HepG2 (cell line): Measurements from ENCODE around the gene MAP3K8. TPM values are rescaled to one million over a fixed set of nuclear protein-coding genes. Genes with fewer than 3 reads are reported as not detected.

Experiments
- CBX5 ChIP-seq: sonication (generic); formaldehyde crosslinking; IDR thresholded peaks from 2 replicates; pipeline ENCODE4 v1.4.0; 2020; ENCODE audit warnings: missing genetic modification reagents, borderline replicate concordance
- CERS6 ChIP-seq: sonication (generic); formaldehyde crosslinking; IDR thresholded peaks from 2 replicates; pipeline ENCODE4 v1.5.0; 2020; ENCODE audit warnings: missing genetic modification reagents
- HOXA3 ChIP-seq: sonication (generic); formaldehyde crosslinking; IDR thresholded peaks from 2 replicates; pipeline ENCODE4 v1.5.0; 2020; ENCODE audit warnings: missing genetic modification reagents
- KAT7 ChIP-seq: IDR thresholded peaks from 2 replicates; pipeline ENCODE4 v1.6.1; 2018; ENCODE audit warnings: borderline replicate concordance, missing compliant biosample characterization
- KIAA2018 ChIP-seq: sonication (generic); formaldehyde crosslinking; IDR thresholded peaks from 2 replicates; pipeline ENCODE4 v1.5.0; 2020; ENCODE audit warnings: mild to moderate bottlenecking, missing genetic modification reagents, borderline replicate concordance
- MAFG ChIP-seq: sonication (generic); formaldehyde crosslinking; IDR thresholded peaks from 2 replicates; pipeline ENCODE4 v1.5.1; 2020; ENCODE audit warnings: mild to moderate bottlenecking, missing genetic modification reagents
- MAFK ChIP-seq, 2 experiments: IDR thresholded peaks in 1 of 2; conservative IDR thresholded peaks in 1 of 2; 2 replicates each; pipeline ENCODE4 v1.6.1; 2011; ENCODE audit warnings: improper control_type of control experiment in 2 of 2, low read length in 2 of 2
- NFE2 ChIP-seq: sonication (generic); formaldehyde crosslinking; IDR thresholded peaks from 2 replicates; pipeline ENCODE4 v1.4.0; 2020; ENCODE audit warnings: missing genetic modification reagents
- SAP130 ChIP-seq: IDR thresholded peaks from 2 replicates; pipeline ENCODE4 v1.6.1; 2016; ENCODE audit warnings: low read depth
- ZFX ChIP-seq: sonication (generic); formaldehyde crosslinking; IDR thresholded peaks from 2 replicates; pipeline ENCODE4 v1.4.0; 2020; ENCODE audit warnings: mild to moderate bottlenecking, low read depth, missing genetic modification reagents, moderate library complexity
- ZNF10 ChIP-seq: sonication (generic); formaldehyde crosslinking; IDR thresholded peaks from 2 replicates; pipeline ENCODE4 v1.4.0; 2020; ENCODE audit warnings: mild to moderate bottlenecking, low read depth, missing genetic modification reagents, borderline replicate concordance
- ZNF383 ChIP-seq: sonication (generic); formaldehyde crosslinking; IDR thresholded peaks from 2 replicates; pipeline ENCODE4 v1.4.0; 2020; ENCODE audit warnings: missing genetic modification reagents, mild to moderate bottlenecking, borderline replicate concordance
- ZNF615 ChIP-seq: sonication (generic); formaldehyde crosslinking; IDR thresholded peaks from 2 replicates; pipeline ENCODE4 v1.5.0; 2020; ENCODE audit warnings: mild to moderate bottlenecking, missing genetic modification reagents, borderline replicate concordance
- ZNF629 ChIP-seq: sonication (generic); formaldehyde crosslinking; conservative IDR thresholded peaks from 2 replicates; pipeline ENCODE4 v1.5.0; 2020; ENCODE audit warnings: missing genetic modification reagents
- ZNF784 ChIP-seq: sonication (generic); formaldehyde crosslinking; IDR thresholded peaks from 2 replicates; pipeline ENCODE4 v1.5.1; 2020; ENCODE audit warnings: missing genetic modification reagents, mild to moderate bottlenecking, borderline replicate concordance
- ZNF891 ChIP-seq: sonication (generic); formaldehyde crosslinking; IDR thresholded peaks from 2 replicates; pipeline ENCODE4 v1.5.0; 2020; ENCODE audit warnings: mild to moderate bottlenecking, missing genetic modification reagents
- polyA plus RNA-seq, 8 experiments: library from polyadenylated mRNA; depleted of rRNA in 3 of 8; stranded (reverse) in 7 of 8; unstranded in 1 of 8; fragments of >200 nt; fragmentation: Illumina TruSeq in 4 of 8; extraction: Trizol in 4 of 8; gene quantifications; 2 replicates each; pipeline versions ENCODE4 v1.2.1 to v1.2.3, GENCODE V29; 2011 to 2016; ENCODE audit warnings: low read depth in 4 of 8, missing spikeins in 1 of 8, mixed read lengths in 1 of 8; ENCODE audit not compliant: insufficient read depth in 1 of 8
- total RNA-seq, 5 experiments: library from RNA; depleted of rRNA; stranded (reverse); fragments of >200 nt; fragmentation: Illumina TruSeq; extraction: Trizol; gene quantifications; 2 replicates each; pipeline ENCODE4 v1.2.3, GENCODE V29; 2016; ENCODE audit warnings: low read depth in 1 of 5
- TF ChIP-seq, protein P1 (sequence below): sonication (generic); formaldehyde crosslinking; conservative IDR thresholded peaks from 2 replicates; pipeline ENCODE4 v1.4.0; 2020; ENCODE audit warnings: missing genetic modification reagents

Gene MAP3K8
- total and polyA plus RNA-seq, 2 of the 13 experiments (the other 11 are each of a cell fraction or from before 2014, with no cell fraction given), result 19.3 to 37.9 TPM

DNA sequence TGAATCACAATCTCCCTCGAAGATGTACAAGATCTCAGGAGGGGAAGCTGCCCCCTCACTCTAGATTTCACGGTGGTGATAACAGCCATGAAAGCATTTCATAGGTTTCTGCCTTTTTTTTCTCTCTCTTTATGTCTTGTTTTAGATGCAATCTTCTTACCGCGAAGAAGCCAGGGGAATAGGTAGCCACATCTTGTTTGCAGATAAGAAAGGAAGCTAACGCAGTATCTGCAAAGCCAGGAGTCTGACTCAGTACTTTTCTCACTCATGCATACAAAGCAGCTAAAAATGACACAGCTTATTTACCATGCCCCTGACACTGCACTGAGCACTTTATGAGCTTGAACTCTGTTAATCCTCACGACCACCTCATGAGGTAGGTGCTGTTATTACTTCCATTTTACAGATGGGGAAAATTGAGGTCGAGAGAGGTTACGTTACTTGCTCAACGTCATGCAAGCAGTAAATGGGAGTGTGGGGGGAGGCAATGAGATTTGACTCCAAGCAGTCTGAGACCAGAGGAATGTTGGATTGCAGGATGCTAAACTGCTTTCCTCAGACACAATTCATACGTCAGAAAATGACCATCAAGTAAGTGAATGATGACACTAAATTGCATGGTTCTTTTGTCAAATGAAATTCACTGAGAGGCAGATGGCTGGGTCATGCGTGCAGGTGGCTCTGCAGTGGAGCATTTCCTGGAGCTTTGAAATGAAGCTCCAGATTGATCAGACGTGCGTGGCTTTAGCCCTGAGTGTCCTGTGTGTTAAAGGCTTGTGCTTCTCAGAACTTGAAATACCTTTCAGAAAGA, 3.3 kb downstream of the MAP3K8 start (continued):
- TF ChIP-seq MAFG (CRISPR knock-in tag), result peak; percentile 73
- peak; percentile 99 for TF ChIP-seq ZNF629
- TF ChIP-seq KIAA2018 (CRISPR knock-in tag), result no peak
- 0 out of 2 replicates have a peak, but pooled peaks have one; percentile 17 for TF ChIP-seq ZFX (CRISPR knock-in tag)
- no peak for TF ChIP-seq CERS6 (CRISPR knock-in tag)
- TF ChIP-seq ZNF891 (CRISPR knock-in tag), result no peak
- 0 out of 2 replicates have a peak, but pooled peaks have one; percentile 33 for TF ChIP-seq HOXA3 (CRISPR knock-in tag)
- TF ChIP-seq MAFK (conservative IDR thresholded peaks at IDR 0.05 in 1 of 2, IDR thresholded peaks at IDR 0.05 in 1 of 2; ENCODE audit: low read length in 2 of 2), result peak; percentile 27 to 47; a peak in 2 of 4 replicates
- no peak for TF ChIP-seq CBX5 (CRISPR knock-in tag)
- TF ChIP-seq, protein P1, sequence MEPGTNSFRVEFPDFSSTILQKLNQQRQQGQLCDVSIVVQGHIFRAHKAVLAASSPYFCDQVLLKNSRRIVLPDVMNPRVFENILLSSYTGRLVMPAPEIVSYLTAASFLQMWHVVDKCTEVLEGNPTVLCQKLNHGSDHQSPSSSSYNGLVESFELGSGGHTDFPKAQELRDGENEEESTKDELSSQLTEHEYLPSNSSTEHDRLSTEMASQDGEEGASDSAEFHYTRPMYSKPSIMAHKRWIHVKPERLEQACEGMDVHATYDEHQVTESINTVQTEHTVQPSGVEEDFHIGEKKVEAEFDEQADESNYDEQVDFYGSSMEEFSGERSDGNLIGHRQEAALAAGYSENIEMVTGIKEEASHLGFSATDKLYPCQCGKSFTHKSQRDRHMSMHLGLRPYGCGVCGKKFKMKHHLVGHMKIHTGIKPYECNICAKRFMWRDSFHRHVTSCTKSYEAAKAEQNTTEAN (CRISPR knock-in tag), result no peak
- TF ChIP-seq ZNF615 (CRISPR knock-in tag), result no peak
- TF ChIP-seq SAP130 (CRISPR knock-in tag), result peak; percentile 71
- TF ChIP-seq KAT7 (CRISPR knock-in tag), result 0 out of 2 replicates have a peak, but pooled peaks have one; percentile 32
- TF ChIP-seq ZNF383, result no peak
- TF ChIP-seq ZNF10 (CRISPR knock-in tag), result no peak
- peak; percentile 71; the same call in 1 of the 2 replicates for TF ChIP-seq ZNF784
- no peak for TF ChIP-seq NFE2 (CRISPR knock-in tag)
